Ishikawa (cell line): ENCODE data around the gene TAS2R30.

Experiments
- CEBPB ChIP-seq: IDR thresholded peaks from 2 replicates; pipeline ENCODE4 v1.6.1; 2012
- CREB1 ChIP-seq: IDR thresholded peaks from 2 replicates; pipeline ENCODE4 v1.6.1; 2012; ENCODE audit warnings: low read depth
- EGR1 ChIP-seq: IDR thresholded peaks from 2 replicates; pipeline ENCODE4 v1.6.1; 2012
- EP300 ChIP-seq: IDR thresholded peaks from 2 replicates; pipeline ENCODE4 v1.6.1; 2012; ENCODE audit warnings: borderline replicate concordance
- FOXM1 ChIP-seq: IDR thresholded peaks from 2 replicates; pipeline ENCODE4 v1.6.1; 2012; ENCODE audit warnings: low read depth, borderline replicate concordance
- NFIC ChIP-seq: IDR thresholded peaks from 2 replicates; pipeline ENCODE4 v1.6.1; 2012
- RAD21 ChIP-seq: IDR thresholded peaks from 2 replicates; pipeline ENCODE4 v1.6.1; 2012; ENCODE audit warnings: low read depth
- TAF1 ChIP-seq: IDR thresholded peaks from 2 replicates; pipeline ENCODE4 v1.6.1; 2012; ENCODE audit warnings: low read depth, mild to moderate bottlenecking
- TCF12 ChIP-seq: IDR thresholded peaks from 2 replicates; pipeline ENCODE4 v1.6.1; 2012; ENCODE audit warnings: low read depth
- TEAD4 ChIP-seq: IDR thresholded peaks from 2 replicates; pipeline ENCODE4 v1.6.1; 2012
- YY1 ChIP-seq: IDR thresholded peaks from 2 replicates; pipeline ENCODE4 v1.6.1; 2012; ENCODE audit warnings: low read depth
- ZBTB7A ChIP-seq: IDR thresholded peaks from 2 replicates; pipeline ENCODE4 v1.6.1; 2012; ENCODE audit warnings: low read depth
- TF ChIP-seq, protein P1 (sequence below): IDR thresholded peaks from 2 replicates; pipeline ENCODE4 v1.6.1; 2012
- TF ChIP-seq, protein P2 (sequence below): IDR thresholded peaks from 2 replicates; pipeline ENCODE4 v1.6.1; 2012
- TF ChIP-seq, protein P3 (sequence below): IDR thresholded peaks from 2 replicates; pipeline ENCODE4 v1.6.1; 2012; ENCODE audit warnings: low read depth, mild to moderate bottlenecking

TAS2R30 gene

DNA sequence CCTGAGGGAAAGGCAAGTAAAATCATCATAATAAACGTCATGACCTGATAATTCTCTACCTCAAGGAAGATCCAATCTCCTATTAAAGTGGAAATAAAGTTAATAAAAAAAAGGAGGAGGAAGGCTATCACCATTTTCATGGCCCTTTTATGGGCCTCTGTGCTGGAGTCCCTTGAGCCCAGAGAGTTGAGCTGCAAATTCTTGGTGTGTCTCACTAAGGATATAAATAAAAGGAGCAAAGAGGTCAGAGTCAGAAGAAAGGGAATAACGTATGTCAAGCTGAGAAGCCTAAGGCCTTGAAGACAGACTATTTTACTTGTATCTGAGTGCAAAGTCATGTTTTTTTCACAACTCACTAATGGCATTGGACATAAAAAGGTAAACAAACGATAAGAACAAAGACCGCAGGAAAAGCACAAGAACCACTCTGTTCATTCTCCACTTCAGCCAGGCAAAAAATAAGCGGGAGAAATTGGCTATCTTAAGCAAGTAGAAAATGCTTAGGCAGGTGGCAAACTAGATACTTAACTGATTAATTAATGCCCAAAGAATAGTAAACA, 24.5 kb upstream of the TAS2R30 start:
- no peak for TF ChIP-seq TEAD4
- no peak for TF ChIP-seq YY1
- no peak for TF ChIP-seq ZBTB7A
- no peak for TF ChIP-seq EP300
- TF ChIP-seq, protein P1, sequence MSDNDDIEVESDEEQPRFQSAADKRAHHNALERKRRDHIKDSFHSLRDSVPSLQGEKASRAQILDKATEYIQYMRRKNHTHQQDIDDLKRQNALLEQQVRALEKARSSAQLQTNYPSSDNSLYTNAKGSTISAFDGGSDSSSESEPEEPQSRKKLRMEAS, result no peak
- TF ChIP-seq, protein P2, sequence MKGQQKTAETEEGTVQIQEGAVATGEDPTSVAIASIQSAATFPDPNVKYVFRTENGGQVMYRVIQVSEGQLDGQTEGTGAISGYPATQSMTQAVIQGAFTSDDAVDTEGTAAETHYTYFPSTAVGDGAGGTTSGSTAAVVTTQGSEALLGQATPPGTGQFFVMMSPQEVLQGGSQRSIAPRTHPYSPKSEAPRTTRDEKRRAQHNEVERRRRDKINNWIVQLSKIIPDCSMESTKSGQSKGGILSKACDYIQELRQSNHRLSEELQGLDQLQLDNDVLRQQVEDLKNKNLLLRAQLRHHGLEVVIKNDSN, result no peak
- TF ChIP-seq EGR1, result no peak

DNA sequence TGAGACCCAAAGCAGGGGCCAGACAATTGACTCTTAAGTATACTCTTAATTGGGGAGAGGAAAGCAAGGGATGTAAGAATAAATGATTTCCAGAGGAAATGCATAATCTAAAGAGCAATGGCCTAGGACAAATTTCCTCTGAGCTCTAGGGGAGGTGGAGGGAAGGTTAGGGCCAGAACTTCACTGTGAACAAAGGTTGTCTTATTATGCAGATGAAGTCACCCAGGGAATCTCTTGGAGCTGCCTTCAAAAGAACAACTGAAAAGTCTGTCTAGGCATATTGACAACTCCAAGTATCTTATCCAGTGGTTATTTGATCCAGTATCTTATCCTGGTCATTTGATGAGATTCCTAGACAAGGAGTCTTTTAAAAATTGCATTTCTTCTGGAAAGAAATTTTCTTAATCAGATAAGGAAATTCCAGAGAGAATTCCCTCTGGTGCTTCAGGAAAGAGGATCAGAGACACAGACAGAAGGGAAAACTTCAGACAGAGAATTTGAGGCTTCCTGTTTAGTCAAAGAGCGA, 20.0 kb upstream of the TAS2R30 start:
- TF ChIP-seq, protein P3, sequence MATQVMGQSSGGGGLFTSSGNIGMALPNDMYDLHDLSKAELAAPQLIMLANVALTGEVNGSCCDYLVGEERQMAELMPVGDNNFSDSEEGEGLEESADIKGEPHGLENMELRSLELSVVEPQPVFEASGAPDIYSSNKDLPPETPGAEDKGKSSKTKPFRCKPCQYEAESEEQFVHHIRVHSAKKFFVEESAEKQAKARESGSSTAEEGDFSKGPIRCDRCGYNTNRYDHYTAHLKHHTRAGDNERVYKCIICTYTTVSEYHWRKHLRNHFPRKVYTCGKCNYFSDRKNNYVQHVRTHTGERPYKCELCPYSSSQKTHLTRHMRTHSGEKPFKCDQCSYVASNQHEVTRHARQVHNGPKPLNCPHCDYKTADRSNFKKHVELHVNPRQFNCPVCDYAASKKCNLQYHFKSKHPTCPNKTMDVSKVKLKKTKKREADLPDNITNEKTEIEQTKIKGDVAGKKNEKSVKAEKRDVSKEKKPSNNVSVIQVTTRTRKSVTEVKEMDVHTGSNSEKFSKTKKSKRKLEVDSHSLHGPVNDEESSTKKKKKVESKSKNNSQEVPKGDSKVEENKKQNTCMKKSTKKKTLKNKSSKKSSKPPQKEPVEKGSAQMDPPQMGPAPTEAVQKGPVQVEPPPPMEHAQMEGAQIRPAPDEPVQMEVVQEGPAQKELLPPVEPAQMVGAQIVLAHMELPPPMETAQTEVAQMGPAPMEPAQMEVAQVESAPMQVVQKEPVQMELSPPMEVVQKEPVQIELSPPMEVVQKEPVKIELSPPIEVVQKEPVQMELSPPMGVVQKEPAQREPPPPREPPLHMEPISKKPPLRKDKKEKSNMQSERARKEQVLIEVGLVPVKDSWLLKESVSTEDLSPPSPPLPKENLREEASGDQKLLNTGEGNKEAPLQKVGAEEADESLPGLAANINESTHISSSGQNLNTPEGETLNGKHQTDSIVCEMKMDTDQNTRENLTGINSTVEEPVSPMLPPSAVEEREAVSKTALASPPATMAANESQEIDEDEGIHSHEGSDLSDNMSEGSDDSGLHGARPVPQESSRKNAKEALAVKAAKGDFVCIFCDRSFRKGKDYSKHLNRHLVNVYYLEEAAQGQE, result no peak
- TF ChIP-seq CREB1, result no peak

DNA sequence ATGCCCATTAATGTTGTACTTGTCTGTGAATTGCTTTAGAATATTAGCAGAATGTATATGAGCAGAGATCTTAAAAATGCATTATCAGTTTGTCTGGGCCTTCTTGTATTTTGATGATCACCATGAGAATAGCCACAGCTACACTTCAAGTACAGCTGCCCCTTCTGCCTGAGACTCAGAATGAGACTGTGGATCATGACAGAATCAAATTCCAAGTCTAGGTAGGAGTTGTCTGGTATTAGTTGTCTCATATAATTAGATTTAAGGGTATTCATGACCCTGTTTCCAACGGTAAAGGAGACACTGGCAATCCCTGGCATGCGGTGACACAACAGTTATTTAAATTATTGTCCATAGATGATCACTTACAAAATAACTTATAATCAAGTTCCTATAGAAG, 18.3 kb upstream of the TAS2R30 start:
- TF ChIP-seq EP300, result no peak
- TF ChIP-seq TCF12, result no peak
- TF ChIP-seq EGR1, result no peak
- TF ChIP-seq CEBPB, result no peak
- TF ChIP-seq, protein P1, result no peak
- TF ChIP-seq, protein P3, result no peak
- no peak for TF ChIP-seq FOXM1
- TF ChIP-seq TAF1, result no peak
- TF ChIP-seq YY1, result no peak
- TF ChIP-seq, protein P2, result no peak
- TF ChIP-seq RAD21, result no peak

DNA sequence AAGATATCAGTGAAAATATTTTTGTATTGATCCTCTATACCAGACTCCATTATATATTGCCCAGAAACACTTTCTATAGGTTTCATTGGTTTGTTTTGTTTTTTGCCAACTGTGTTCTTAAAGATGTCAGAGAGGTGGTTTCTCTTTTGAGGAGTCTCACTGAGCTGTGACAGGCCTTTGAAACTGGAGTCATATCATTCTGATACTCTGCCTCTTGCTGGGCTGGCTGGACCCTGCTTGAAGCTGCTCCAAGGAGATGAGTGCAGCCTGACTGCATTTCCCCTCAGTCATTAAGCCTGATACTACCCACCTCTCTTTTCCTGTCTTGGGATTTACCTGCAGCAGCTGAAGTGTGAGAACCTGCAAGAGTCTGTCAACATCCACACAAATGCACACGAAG, 16.4 kb upstream of the TAS2R30 start:
- TF ChIP-seq, protein P3, result no peak
- TF ChIP-seq EGR1 (no peak), TCF12 (no peak)

DNA sequence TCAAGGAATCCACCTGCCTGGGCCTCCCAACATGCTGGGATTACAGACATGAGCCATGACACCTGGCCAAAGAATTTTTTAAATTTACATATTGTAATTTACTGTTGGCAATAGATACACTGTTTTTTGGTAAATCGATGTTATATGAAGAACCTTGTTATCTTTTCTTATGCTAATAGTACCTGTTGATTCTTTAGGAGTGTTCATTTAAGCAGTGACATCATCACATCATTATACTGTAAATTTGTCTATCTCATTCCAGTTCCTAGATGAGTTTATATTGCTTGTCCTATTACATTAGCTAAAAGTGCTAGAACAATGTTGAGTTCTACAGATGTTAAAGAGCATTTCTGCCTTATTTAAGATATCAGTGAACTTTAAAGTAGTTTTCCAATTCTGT, 13.0 kb upstream of the TAS2R30 start:
- TF ChIP-seq RAD21, result no peak
- TF ChIP-seq EGR1, result no peak
- no peak for TF ChIP-seq FOXM1
- TF ChIP-seq, protein P1, result no peak
- TF ChIP-seq, protein P2, result no peak
- TF ChIP-seq NFIC, result no peak
- TF ChIP-seq TAF1, result no peak
- no peak for TF ChIP-seq TCF12
- TF ChIP-seq, protein P3, result no peak
